ENCODE data around the gene DAAM1.

DAAM1 gene

GRCh38 chr14:59276235-59276634, 87.8 kb downstream of the DAAM1 start:
- TF ChIP-seq, protein P1, sequence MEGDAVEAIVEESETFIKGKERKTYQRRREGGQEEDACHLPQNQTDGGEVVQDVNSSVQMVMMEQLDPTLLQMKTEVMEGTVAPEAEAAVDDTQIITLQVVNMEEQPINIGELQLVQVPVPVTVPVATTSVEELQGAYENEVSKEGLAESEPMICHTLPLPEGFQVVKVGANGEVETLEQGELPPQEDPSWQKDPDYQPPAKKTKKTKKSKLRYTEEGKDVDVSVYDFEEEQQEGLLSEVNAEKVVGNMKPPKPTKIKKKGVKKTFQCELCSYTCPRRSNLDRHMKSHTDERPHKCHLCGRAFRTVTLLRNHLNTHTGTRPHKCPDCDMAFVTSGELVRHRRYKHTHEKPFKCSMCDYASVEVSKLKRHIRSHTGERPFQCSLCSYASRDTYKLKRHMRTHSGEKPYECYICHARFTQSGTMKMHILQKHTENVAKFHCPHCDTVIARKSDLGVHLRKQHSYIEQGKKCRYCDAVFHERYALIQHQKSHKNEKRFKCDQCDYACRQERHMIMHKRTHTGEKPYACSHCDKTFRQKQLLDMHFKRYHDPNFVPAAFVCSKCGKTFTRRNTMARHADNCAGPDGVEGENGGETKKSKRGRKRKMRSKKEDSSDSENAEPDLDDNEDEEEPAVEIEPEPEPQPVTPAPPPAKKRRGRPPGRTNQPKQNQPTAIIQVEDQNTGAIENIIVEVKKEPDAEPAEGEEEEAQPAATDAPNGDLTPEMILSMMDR (IDR thresholded peaks at IDR 0.05; ENCODE audit: low read depth, low read length, missing control alignments), result no peak
- no peak overlapping the region for H3K4me3 ChIP-seq (ENCODE audit: low read depth, low read length)
- DNase-seq (ENCODE audit: low read depth), result no peak

GRCh38 chr14:59277659-59278058, 89.2 kb downstream of the DAAM1 start:
- no peak for DNase-seq (ENCODE audit: low read depth)
- no peak overlapping the region for H3K4me3 ChIP-seq (ENCODE audit: low read depth, low read length)
- TF ChIP-seq, protein P1 (IDR thresholded peaks at IDR 0.05; ENCODE audit: low read depth, low read length, missing control alignments), result no peak

DNA sequence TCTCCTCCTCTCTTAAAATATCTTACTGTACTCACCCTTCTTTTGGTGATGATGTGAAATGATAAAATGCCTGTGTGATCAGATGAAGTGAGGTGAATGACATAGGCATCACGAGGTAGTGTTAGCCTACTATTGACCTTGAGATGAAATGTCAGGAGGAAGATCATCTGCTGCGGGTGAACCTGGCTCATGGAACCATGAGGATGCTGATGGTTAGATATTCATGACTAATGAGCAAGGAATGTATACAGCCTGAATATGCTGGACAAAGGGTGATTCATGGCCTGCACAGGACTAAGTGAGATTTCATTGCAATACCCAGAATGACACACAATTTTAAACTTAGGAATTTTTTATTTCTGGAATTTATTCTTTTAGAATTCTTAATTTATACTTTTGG, 89.6 kb downstream of the DAAM1 start:
- no peak overlapping the region for H3K4me3 ChIP-seq (ENCODE audit: low read depth, low read length)
- DNase-seq (ENCODE audit: low read depth), result no peak
- TF ChIP-seq, protein P1 (IDR thresholded peaks at IDR 0.05; ENCODE audit: low read depth, low read length, missing control alignments), result no peak

GRCh38 chr14:59280961-59281360, 92.5 kb downstream of the DAAM1 start:
- DNase-seq (ENCODE audit: low read depth), result no peak
- TF ChIP-seq, protein P1 (IDR thresholded peaks at IDR 0.05; ENCODE audit: low read depth, low read length, missing control alignments), result no peak
- no peak overlapping the region for H3K4me3 ChIP-seq (ENCODE audit: low read depth, low read length)

GRCh38 chr14:59281609-59282377, 93.3 kb downstream of the DAAM1 start:
- DNase-seq (ENCODE audit: low read depth), result no peak
- TF ChIP-seq, protein P1 (IDR thresholded peaks at IDR 0.05; ENCODE audit: low read depth, low read length, missing control alignments), result no peak
- no peak overlapping the region for H3K4me3 ChIP-seq (ENCODE audit: low read depth, low read length)

GRCh38 chr14:59282378-59282765, 93.9 kb downstream of the DAAM1 start:
- no peak for DNase-seq (ENCODE audit: low read depth)
- TF ChIP-seq, protein P1 (IDR thresholded peaks at IDR 0.05; ENCODE audit: low read depth, low read length, missing control alignments), result no peak
- no peak overlapping the region for H3K4me3 ChIP-seq (ENCODE audit: low read depth, low read length)

DNA sequence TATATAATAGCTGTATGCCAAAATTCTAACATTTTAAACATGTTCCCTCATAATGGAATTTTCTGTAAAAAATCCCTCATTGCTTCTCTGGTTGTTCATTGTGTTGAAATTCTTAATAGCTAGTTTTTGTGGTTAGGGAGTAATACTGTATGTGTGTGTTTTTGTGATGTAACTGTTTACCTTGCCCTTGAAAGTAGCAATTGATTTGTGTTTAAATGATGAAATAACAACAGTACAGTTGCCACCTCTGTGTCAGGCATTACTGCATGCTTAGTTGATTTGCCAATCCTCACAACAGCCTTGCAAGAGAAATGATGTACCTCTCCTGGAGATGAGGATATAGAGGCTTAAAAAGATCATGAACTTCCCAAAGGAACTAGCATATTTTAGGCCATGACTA, 94.9 kb downstream of the DAAM1 start:
- DNase-seq (ENCODE audit: low read depth), result no peak
- TF ChIP-seq, protein P1 (IDR thresholded peaks at IDR 0.05; ENCODE audit: low read depth, low read length, missing control alignments), result no peak
- no peak overlapping the region for H3K4me3 ChIP-seq (ENCODE audit: low read depth, low read length)
